Pons (tissue), 1 donor: ENCODE results near the gene PPP4C.
"Not testable (repeated sequence)": the region's sequence is repeated elsewhere in the genome, so short reads cannot be mapped to it uniquely, and the experiment has no call there.

ENCODE experiments used
- DNase-seq: peaks from one replicate; pipeline ENCODE4 v3.0.0-alpha.2; 2016; ENCODE audit warnings: low spot score

PPP4C gene

DNA sequence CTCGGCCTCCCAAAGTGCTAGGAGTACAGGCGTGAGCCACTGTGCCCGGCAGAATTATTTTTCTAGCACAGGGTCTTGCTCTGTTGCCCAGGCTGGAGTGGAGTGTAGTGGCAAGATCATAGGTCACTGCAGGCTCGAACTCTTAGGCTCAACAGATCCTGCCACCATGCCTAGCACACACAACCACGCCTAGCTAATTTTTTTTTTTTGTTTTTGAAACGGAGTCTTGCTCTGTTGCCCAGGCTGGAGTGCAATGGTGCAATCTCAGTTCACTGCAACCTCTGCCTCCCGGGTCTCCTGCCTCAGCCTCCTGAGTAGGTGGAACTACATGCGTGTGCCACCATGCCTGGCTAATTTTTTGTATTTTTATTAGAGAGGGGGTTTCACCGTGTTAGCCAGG lies 49.9 kb downstream of the PPP4C start:
- not testable (repeated sequence) for DNase-seq

GRCh38 chr16:30127993-30128392 lies 52.2 kb downstream of the PPP4C start:
- no peak for DNase-seq

DNA sequence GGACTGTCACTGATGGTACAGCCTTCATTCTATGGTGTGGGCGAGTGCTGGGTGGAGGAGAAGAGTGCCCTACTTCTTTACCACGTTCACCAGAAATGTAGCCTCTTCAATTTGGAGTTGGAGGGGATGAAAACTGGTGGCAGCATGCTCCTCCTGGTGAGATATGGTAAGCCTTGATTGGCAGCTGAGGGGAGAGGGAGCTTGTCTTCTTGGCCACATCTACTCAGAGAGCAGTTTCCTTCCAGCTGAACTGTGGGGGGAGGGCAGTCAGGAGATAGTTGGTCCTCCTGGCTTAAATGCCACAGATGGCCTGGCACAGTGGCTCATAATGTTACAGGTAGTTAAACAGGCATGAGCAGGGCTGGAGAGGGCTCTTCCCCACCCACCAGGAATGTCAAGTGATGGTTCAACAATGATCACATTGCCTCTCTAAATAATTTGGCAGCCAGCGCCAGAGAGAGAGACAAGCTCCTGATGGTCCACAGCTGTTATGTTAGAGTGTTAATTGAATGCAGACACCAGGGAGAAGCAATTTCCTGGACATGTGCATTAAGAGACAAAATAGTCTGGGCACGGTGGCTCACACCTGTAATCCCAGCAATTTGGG lies 56.2 kb downstream of the PPP4C start:
- no peak for DNase-seq

GRCh38 chr16:30132591-30132990 lies 56.8 kb downstream of the PPP4C start:
- no peak for DNase-seq
